H9 (cell line): Measurements from ENCODE around the gene TSPAN18. TPM values are rescaled to one million over a fixed set of nuclear protein-coding genes. Genes with fewer than 3 reads are reported as not detected.

Experiments used
- DNase-seq: peaks from one replicate; pipeline ENCODE4 v3.0.0-alpha.2; 2017
- H2AFZ ChIP-seq: one replicate; pipeline ENCODE4 v1.6.1; 2013; ENCODE audit warnings: mild to moderate bottlenecking, low read length, control low read depth, moderate library complexity
- H2AK5ac ChIP-seq: 2 replicates; pipeline ENCODE4 v1.6.1; 2013; ENCODE audit warnings: low read length, control low read depth, mixed read lengths; ENCODE audit not compliant: insufficient read length
- H2BK120ac ChIP-seq: one replicate; pipeline ENCODE4 v1.6.1; 2013; ENCODE audit warnings: low read depth, mild to moderate bottlenecking, low read length, control low read depth, inconsistent platforms; ENCODE audit not compliant: poor library complexity, severe bottlenecking
- H2BK12ac ChIP-seq: 2 replicates; pipeline ENCODE4 v1.6.1; 2013; ENCODE audit warnings: low read length, control low read depth, mixed read lengths, low read depth; ENCODE audit not compliant: insufficient read length
- H2BK15ac ChIP-seq: 2 replicates; pipeline ENCODE4 v1.6.1; 2013; ENCODE audit warnings: low read depth, low read length, control low read depth
- H2BK20ac ChIP-seq: one replicate; pipeline ENCODE4 v1.6.1; 2013; ENCODE audit warnings: low read depth, mild to moderate bottlenecking, low read length, control low read depth, inconsistent platforms; ENCODE audit not compliant: poor library complexity, severe bottlenecking
- H2BK5ac ChIP-seq: 2 replicates; pipeline ENCODE4 v1.6.1; 2013; ENCODE audit warnings: low read length, control low read depth, mixed read lengths; ENCODE audit not compliant: insufficient read length
- H3K14ac ChIP-seq: 2 replicates; pipeline ENCODE4 v1.6.1; 2013; ENCODE audit warnings: low read length, control low read depth; ENCODE audit not compliant: insufficient read depth
- H3K18ac ChIP-seq: 2 replicates; pipeline ENCODE4 v1.6.1; 2013; ENCODE audit warnings: low read depth, mild to moderate bottlenecking, mixed read lengths, low read length, control low read depth; ENCODE audit not compliant: insufficient read length
- H3K23ac ChIP-seq: 2 replicates; pipeline ENCODE4 v1.6.1; 2013; ENCODE audit warnings: low read length, control low read depth, mixed read lengths, low read depth; ENCODE audit not compliant: insufficient read length
- H3K23me2 ChIP-seq: 2 replicates; pipeline ENCODE4 v1.6.1; 2013; ENCODE audit warnings: low read depth, mild to moderate bottlenecking, mixed read lengths, low read length, control low read depth; ENCODE audit not compliant: insufficient read length, poor library complexity, severe bottlenecking
- H3K27ac ChIP-seq: 2 replicates; pipeline ENCODE4 v1.5.1; 2013; ENCODE audit warnings: low read length, control low read depth, mixed read lengths, low read depth; ENCODE audit not compliant: insufficient read length
- H3K27me3 ChIP-seq: 2 replicates; pipeline ENCODE4 v1.6.1; 2013; ENCODE audit warnings: low read length, control low read depth, inconsistent platforms; ENCODE audit not compliant: insufficient read depth
- H3K4ac ChIP-seq: 2 replicates; pipeline ENCODE4 v1.6.1; 2013; ENCODE audit warnings: low read depth, mild to moderate bottlenecking, control low read depth, inconsistent platforms, low read length, moderate library complexity
- H3K4me1 ChIP-seq: 2 replicates; pipeline ENCODE4 v1.6.1; 2013; ENCODE audit warnings: low read length, control low read depth, inconsistent platforms; ENCODE audit not compliant: insufficient read depth
- H3K4me2 ChIP-seq: 2 replicates; pipeline ENCODE4 v1.6.1; 2013; ENCODE audit warnings: low read length, control low read depth, mixed read lengths; ENCODE audit not compliant: insufficient read length, insufficient read depth
- H3K56ac ChIP-seq: 2 replicates; pipeline ENCODE4 v1.6.1; 2013; ENCODE audit warnings: low read depth, mild to moderate bottlenecking, mixed read lengths, low read length, control low read depth; ENCODE audit not compliant: insufficient read length
- H3K79me1 ChIP-seq: 2 replicates; pipeline ENCODE4 v1.6.1; 2013; ENCODE audit warnings: low read depth, mild to moderate bottlenecking, moderate library complexity, low read length, control low read depth, inconsistent platforms; ENCODE audit not compliant: insufficient read depth, poor library complexity, severe bottlenecking
- H3K79me2 ChIP-seq: 2 replicates; pipeline ENCODE4 v1.6.1; 2013; ENCODE audit warnings: low read length, control low read depth, inconsistent platforms; ENCODE audit not compliant: insufficient read depth
- H3K9ac ChIP-seq: 2 replicates; pipeline ENCODE4 v1.6.1; 2013; ENCODE audit warnings: low read length, control low read depth, mixed read lengths; ENCODE audit not compliant: insufficient read length; ENCODE audit errors: extremely low read depth
- H3K9me3 ChIP-seq: one replicate; pipeline ENCODE4 v1.6.1; 2013; ENCODE audit warnings: low read depth, low read length, inconsistent platforms; ENCODE audit not compliant: control insufficient read depth
- H3T11ph ChIP-seq: one replicate; pipeline ENCODE4 v1.6.1; 2013; ENCODE audit warnings: mild to moderate bottlenecking, low read length, control low read depth, inconsistent platforms
- H4K20me1 ChIP-seq: one replicate; pipeline ENCODE4 v1.6.1; 2013; ENCODE audit not compliant: control insufficient read depth, insufficient read length, insufficient read depth
- H4K5ac ChIP-seq: 2 replicates; pipeline ENCODE4 v1.6.1; 2013; ENCODE audit warnings: low read depth, mild to moderate bottlenecking, mixed read lengths, low read length, control low read depth; ENCODE audit not compliant: insufficient read length
- H4K8ac ChIP-seq: replicated peaks from 2 replicates; pipeline ENCODE4 v1.6.1; 2013; ENCODE audit warnings: low read length, control low read depth, mixed read lengths, low read depth; ENCODE audit not compliant: insufficient read length
- H4K91ac ChIP-seq: 2 replicates; pipeline ENCODE4 v1.6.1; 2013; ENCODE audit warnings: low read depth, mild to moderate bottlenecking, moderate library complexity, mixed read lengths, low read length, control low read depth; ENCODE audit not compliant: insufficient read length
- H3K27ac Mint-ChIP-seq, 3 experiments: 2 replicates in 2 of 3; 3 replicates in 1 of 3; pipeline ENCODE4 v1.8.0; 2020 to 2021; ENCODE audit warnings: mixed read lengths in 3 of 3, mild to moderate bottlenecking in 1 of 3, moderate library complexity in 1 of 3
- H3K27me3 Mint-ChIP-seq: 2 replicates; pipeline ENCODE4 v1.8.0; 2021; ENCODE audit warnings: low read depth, mild to moderate bottlenecking, moderate library complexity, mixed read lengths
- H3K36me3 Mint-ChIP-seq, 3 experiments: 2 replicates in 2 of 3; 3 replicates in 1 of 3; pipeline ENCODE4 v1.8.0; 2020 to 2021; ENCODE audit warnings: low read depth in 3 of 3, mixed read lengths in 3 of 3; ENCODE audit not compliant: insufficient read depth in 1 of 3
- H3K4me1 Mint-ChIP-seq, 2 experiments: 2 replicates each; pipeline ENCODE4 v1.8.0; 2020; ENCODE audit warnings: mixed read lengths in 2 of 2
- H3K4me3 Mint-ChIP-seq, 2 experiments: 2 replicates in 1 of 2; 3 replicates in 1 of 2; pipeline ENCODE4 v1.8.0; 2020 to 2021; ENCODE audit warnings: mild to moderate bottlenecking in 2 of 2, mixed read lengths in 2 of 2, moderate library complexity in 1 of 2
- H3K9me3 Mint-ChIP-seq, 2 experiments: 2 replicates in 1 of 2; 3 replicates in 1 of 2; pipeline ENCODE4 v1.8.0; 2020; ENCODE audit warnings: mild to moderate bottlenecking in 2 of 2, mixed read lengths in 2 of 2, moderate library complexity in 1 of 2
- WGBS: extraction: QIAGEN DNeasy Blood & Tissue Kit; methylation state at CpG from one replicate; pipeline ENCODE4 v1.1.7; 2013; ENCODE audit warnings: missing lambda C conversion rate, low lambda C conversion rate, mixed read lengths; ENCODE audit not compliant: insufficient read length; ENCODE audit errors: extremely low coverage; 5-methylcytosine and 5-hydroxymethylcytosine counted together
- total RNA-seq: library from RNA; stranded (reverse); gene quantifications from 2 replicates; pipeline ENCODE4 v1.2.1, GENCODE V29; 2021
- TF ChIP-seq, protein P1 (sequence below): fragments of 200-600 bp; sonication (generic); conservative IDR thresholded peaks from 3 replicates; pipeline ENCODE4 v1.8.0; 2021; ENCODE audit warnings: antibody characterized with exemption, mild to moderate bottlenecking

Gene TSPAN18
- total RNA-seq, 1 experiment from 2014 or later, result 25.3 TPM

DNA sequence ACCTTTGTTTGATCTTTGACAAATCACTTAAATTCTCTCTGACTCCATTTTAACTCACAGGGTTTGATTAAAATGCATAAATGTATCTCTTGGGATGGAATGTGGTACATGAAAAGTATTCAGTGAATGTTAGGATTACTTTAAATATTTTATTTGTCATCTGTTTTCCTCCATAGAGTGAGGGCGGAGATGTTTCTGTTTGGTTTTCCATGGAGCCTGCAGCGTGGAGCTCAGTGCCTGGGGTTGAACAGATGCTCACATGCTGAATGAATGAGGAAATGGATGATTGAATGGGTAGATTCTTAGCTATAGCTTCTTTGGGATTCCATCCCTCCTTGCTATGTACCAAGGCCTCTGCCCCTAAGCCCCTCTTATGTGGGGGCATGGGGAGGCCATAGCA, 10.0 kb downstream of the TSPAN18 start:
- H3K27ac Mint-ChIP-seq, result no peak overlapping the region
- H4K5ac ChIP-seq, result no peak overlapping the region
- no peak overlapping the region for H3K14ac ChIP-seq
- no peak for DNase-seq
- H4K8ac ChIP-seq, result no peak overlapping the region
- no CpG with 5 or more reads among the region's 2 CpGs for WGBS
- no peak overlapping the region for H3K4me3 Mint-ChIP-seq
- H3K9me3 Mint-ChIP-seq, result no peaks in the 10 kb centered on the region; a peak in 2 of 5 replicates
- peaks cover 0 to 5% (median 4%) of the 10 kb centered on the region in 3 experiments; a peak in 3 of 7 replicates for H3K36me3 Mint-ChIP-seq
- H3K4me2 ChIP-seq, result no peak overlapping the region
- H3K27me3 Mint-ChIP-seq, result peaks cover 32% of the 10 kb centered on the region
- H3K4ac ChIP-seq, result no peak overlapping the region
- TF ChIP-seq, protein P1, sequence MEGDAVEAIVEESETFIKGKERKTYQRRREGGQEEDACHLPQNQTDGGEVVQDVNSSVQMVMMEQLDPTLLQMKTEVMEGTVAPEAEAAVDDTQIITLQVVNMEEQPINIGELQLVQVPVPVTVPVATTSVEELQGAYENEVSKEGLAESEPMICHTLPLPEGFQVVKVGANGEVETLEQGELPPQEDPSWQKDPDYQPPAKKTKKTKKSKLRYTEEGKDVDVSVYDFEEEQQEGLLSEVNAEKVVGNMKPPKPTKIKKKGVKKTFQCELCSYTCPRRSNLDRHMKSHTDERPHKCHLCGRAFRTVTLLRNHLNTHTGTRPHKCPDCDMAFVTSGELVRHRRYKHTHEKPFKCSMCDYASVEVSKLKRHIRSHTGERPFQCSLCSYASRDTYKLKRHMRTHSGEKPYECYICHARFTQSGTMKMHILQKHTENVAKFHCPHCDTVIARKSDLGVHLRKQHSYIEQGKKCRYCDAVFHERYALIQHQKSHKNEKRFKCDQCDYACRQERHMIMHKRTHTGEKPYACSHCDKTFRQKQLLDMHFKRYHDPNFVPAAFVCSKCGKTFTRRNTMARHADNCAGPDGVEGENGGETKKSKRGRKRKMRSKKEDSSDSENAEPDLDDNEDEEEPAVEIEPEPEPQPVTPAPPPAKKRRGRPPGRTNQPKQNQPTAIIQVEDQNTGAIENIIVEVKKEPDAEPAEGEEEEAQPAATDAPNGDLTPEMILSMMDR, result no peak
- H3K18ac ChIP-seq, result no peak overlapping the region
- H2BK12ac ChIP-seq, result no peak overlapping the region
- no peaks in the 10 kb centered on the region for H3K9me3 ChIP-seq
- H3K23me2 ChIP-seq, result no peaks in the 10 kb centered on the region
- H3K27me3 ChIP-seq, result no peaks in the 10 kb centered on the region; the same call in 1 of the 2 replicates
- H2BK15ac ChIP-seq, result no peak overlapping the region
- H3K56ac ChIP-seq, result no peak overlapping the region
- H2AFZ ChIP-seq, result no peak overlapping the region
- no peak overlapping the region for H2AK5ac ChIP-seq
- no peak overlapping the region for H3T11ph ChIP-seq
- H2BK120ac ChIP-seq, result no peak overlapping the region
- no peaks in the 10 kb centered on the region for H4K20me1 ChIP-seq
- H3K27ac ChIP-seq, result no peak overlapping the region
- H3K4me1 Mint-ChIP-seq, result peaks cover 71 to 81% of the 10 kb centered on the region in 2 experiments
- no peak overlapping the region for H3K23ac ChIP-seq
- no peak overlapping the region for H2BK5ac ChIP-seq
- H3K79me2 ChIP-seq, result no peaks in the 10 kb centered on the region
- no peak overlapping the region for H2BK20ac ChIP-seq
- H3K79me1 ChIP-seq, result no peaks in the 10 kb centered on the region
- no peak overlapping the region for H3K9ac ChIP-seq
- H4K91ac ChIP-seq, result no peak overlapping the region
- peaks cover 10% of the 10 kb centered on the region; the same call in 1 of the 2 replicates for H3K4me1 ChIP-seq
